ENCODE measurements around the gene LSAMP. TPM values are rescaled to one million over a fixed set of nuclear protein-coding genes. Genes with fewer than 3 reads are reported as not detected.

Gene LSAMP
- total and polyA plus RNA-seq, 2 donors (not counting 1 experiment from before 2014, with no cell fraction given): not detected

- CTCF ChIA-PET: no interaction called here
- H3K9ac ChIP-seq (ENCODE audit: low read length): no peak overlapping the region
Measured at GRCh38 chr3:116048991-116049390, 396.3 kb downstream of the LSAMP start.

DNA sequence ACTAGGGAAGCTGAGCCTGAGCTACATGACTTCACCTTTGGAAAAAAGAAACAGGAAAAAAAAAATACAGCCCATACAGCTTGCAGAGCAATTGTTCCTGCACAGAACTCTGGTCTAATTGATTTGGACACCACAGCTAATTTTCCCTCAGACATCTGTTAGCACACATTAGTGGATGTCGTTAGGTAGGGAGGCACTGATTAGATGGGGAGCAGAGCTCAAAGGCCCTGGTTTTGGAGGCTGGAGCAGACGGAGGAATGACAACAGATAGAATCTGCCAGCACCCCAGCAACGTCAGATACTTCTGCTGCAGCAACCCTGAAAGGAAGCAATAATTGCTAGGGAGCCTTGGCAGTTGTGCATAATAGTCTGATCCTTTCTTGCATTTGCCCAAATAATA is 398.9 kb downstream of the LSAMP start:
- ChIA-PET POLR2A (no interaction called here), CTCF (no interaction called here)
- peaks cover 6% of the 10 kb centered on the region for H3K4me1 Mint-ChIP-seq
- no peaks in the 10 kb centered on the region for H3K27me3 Mint-ChIP-seq
- H3K79me2 ChIP-seq (ENCODE audit: control insufficient read depth, insufficient read depth, low read length): no peaks in the 10 kb centered on the region
- H3K27ac ChIP-seq (ENCODE audit: low read length in 2 of 2): no peak overlapping the region
- no peaks in the 10 kb centered on the region for H3K4me1 ChIP-seq (ENCODE audit: control insufficient read depth in 2 of 2, insufficient read depth in 2 of 2, low read length in 2 of 2)
- H2AFZ ChIP-seq (ENCODE audit: insufficient read depth, low read depth, low read length, poor library complexity, severe bottlenecking): no peak overlapping the region
- intact Hi-C loops (cut with micrococcal nuclease): no loop called here
- no peaks in the 10 kb centered on the region for H3K36me3 ChIP-seq (replicated peaks in 1 of 2; ENCODE audit: control extremely low read depth in 1 of 2, control insufficient read depth in 1 of 2, extremely low read depth in 1 of 2, insufficient read depth in 2 of 2, low read length in 1 of 2)
- no peaks in the 10 kb centered on the region for H3K27me3 ChIP-seq (replicated peaks in 1 of 4; ENCODE audit: control extremely low read depth in 1 of 4, control insufficient read depth in 3 of 4, insufficient read depth in 4 of 4, low read length in 3 of 4)
- TF ChIP-seq, protein P1, sequence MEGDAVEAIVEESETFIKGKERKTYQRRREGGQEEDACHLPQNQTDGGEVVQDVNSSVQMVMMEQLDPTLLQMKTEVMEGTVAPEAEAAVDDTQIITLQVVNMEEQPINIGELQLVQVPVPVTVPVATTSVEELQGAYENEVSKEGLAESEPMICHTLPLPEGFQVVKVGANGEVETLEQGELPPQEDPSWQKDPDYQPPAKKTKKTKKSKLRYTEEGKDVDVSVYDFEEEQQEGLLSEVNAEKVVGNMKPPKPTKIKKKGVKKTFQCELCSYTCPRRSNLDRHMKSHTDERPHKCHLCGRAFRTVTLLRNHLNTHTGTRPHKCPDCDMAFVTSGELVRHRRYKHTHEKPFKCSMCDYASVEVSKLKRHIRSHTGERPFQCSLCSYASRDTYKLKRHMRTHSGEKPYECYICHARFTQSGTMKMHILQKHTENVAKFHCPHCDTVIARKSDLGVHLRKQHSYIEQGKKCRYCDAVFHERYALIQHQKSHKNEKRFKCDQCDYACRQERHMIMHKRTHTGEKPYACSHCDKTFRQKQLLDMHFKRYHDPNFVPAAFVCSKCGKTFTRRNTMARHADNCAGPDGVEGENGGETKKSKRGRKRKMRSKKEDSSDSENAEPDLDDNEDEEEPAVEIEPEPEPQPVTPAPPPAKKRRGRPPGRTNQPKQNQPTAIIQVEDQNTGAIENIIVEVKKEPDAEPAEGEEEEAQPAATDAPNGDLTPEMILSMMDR (IDR thresholded peaks at IDR 0.05): no peak
- TF ChIP-seq EZH2 (IDR thresholded peaks at IDR 0.05; ENCODE audit: borderline replicate concordance, insufficient read depth, low read depth, low read length, poor library complexity, severe bottlenecking): no peak
- no peak overlapping the region for H3K4me3 ChIP-seq (ENCODE audit: control extremely low read depth in 1 of 5, extremely low read depth in 1 of 5, insufficient read depth in 1 of 5, low read depth in 2 of 5, low read length in 4 of 5)
- no peak for DNase-seq
- no peak for ATAC-seq (ENCODE audit: low read depth)
- no peak overlapping the region for H3K9ac ChIP-seq (ENCODE audit: low read length)
- H3K4me3 Mint-ChIP-seq: no peak overlapping the region
- WGBS (ENCODE audit: insufficient coverage): 57% methylated on average over 1 of the region's 3 CpGs
- no peaks in the 10 kb centered on the region for H3K9me3 Mint-ChIP-seq (ENCODE audit: insufficient read depth)
- H3K9me3 ChIP-seq (ENCODE audit: control extremely low read depth in 1 of 3, control insufficient read depth in 2 of 3, insufficient read depth in 1 of 3, low read length in 2 of 3): no peaks in the 10 kb centered on the region
- no peaks in the 10 kb centered on the region for H4K20me1 ChIP-seq (ENCODE audit: control insufficient read depth, insufficient read depth, low read length, poor library complexity, severe bottlenecking)
- H3K4me2 ChIP-seq (replicated peaks; ENCODE audit: low read depth, low read length, poor library complexity, severe bottlenecking): no peak overlapping the region
- H3K27ac Mint-ChIP-seq: no peak overlapping the region

More at GRCh38 chr3:116048991-116049390, 396.3 kb downstream of the LSAMP start:
- Mint-ChIP-seq H3K4me3 (no peak overlapping the region), H3K4me1 (peaks cover 6% of the 10 kb centered on the region), H3K27ac (no peak overlapping the region), H3K27me3 (no peaks in the 10 kb centered on the region), H3K9me3 (ENCODE audit: insufficient read depth) (no peaks in the 10 kb centered on the region)
- no peaks in the 10 kb centered on the region for H3K4me1 ChIP-seq (ENCODE audit: control insufficient read depth in 2 of 2, insufficient read depth in 2 of 2, low read length in 2 of 2)
- no peaks in the 10 kb centered on the region for H3K36me3 ChIP-seq (replicated peaks in 1 of 2; ENCODE audit: control extremely low read depth in 1 of 2, control insufficient read depth in 1 of 2, extremely low read depth in 1 of 2, insufficient read depth in 2 of 2, low read length in 1 of 2)
- H3K4me2 ChIP-seq (replicated peaks; ENCODE audit: low read depth, low read length, poor library complexity, severe bottlenecking): no peak overlapping the region
- no peak for ATAC-seq (ENCODE audit: low read depth)
- H3K27me3 ChIP-seq (replicated peaks in 1 of 4; ENCODE audit: control extremely low read depth in 1 of 4, control insufficient read depth in 3 of 4, insufficient read depth in 4 of 4, low read length in 3 of 4): no peaks in the 10 kb centered on the region
- POLR2A ChIA-PET: no interaction called here
- H3K27ac ChIP-seq (ENCODE audit: low read length in 2 of 2): no peak overlapping the region
- H4K20me1 ChIP-seq (ENCODE audit: control insufficient read depth, insufficient read depth, low read length, poor library complexity, severe bottlenecking): no peaks in the 10 kb centered on the region
- DNase-seq: no peak
- H3K79me2 ChIP-seq (ENCODE audit: control insufficient read depth, insufficient read depth, low read length): no peaks in the 10 kb centered on the region
- no peaks in the 10 kb centered on the region for H3K9me3 ChIP-seq (ENCODE audit: control extremely low read depth in 1 of 3, control insufficient read depth in 2 of 3, insufficient read depth in 1 of 3, low read length in 2 of 3)
- H2AFZ ChIP-seq (ENCODE audit: insufficient read depth, low read depth, low read length, poor library complexity, severe bottlenecking): no peak overlapping the region
- intact Hi-C loops (cut with micrococcal nuclease): no loop called here
- TF ChIP-seq, protein P1 (IDR thresholded peaks at IDR 0.05): no peak
- TF ChIP-seq EZH2 (IDR thresholded peaks at IDR 0.05; ENCODE audit: borderline replicate concordance, insufficient read depth, low read depth, low read length, poor library complexity, severe bottlenecking): no peak
- H3K4me3 ChIP-seq (ENCODE audit: control extremely low read depth in 1 of 5, extremely low read depth in 1 of 5, insufficient read depth in 1 of 5, low read depth in 2 of 5, low read length in 4 of 5): no peak overlapping the region
